Rectal smooth muscle tissue (tissue), 1 donor: ENCODE data around the gene GNE.

ENCODE experiments used
- H3K27ac ChIP-seq: one replicate; pipeline ENCODE4 v1.7.0; 2013; ENCODE audit warnings: low read depth, low read length, inconsistent platforms
- H3K27me3 ChIP-seq: one replicate; pipeline ENCODE4 v1.7.0; 2013; ENCODE audit warnings: low read length; ENCODE audit not compliant: control insufficient read depth, insufficient read depth
- H3K36me3 ChIP-seq: one replicate; pipeline ENCODE4 v1.7.0; 2013; ENCODE audit warnings: low read length; ENCODE audit not compliant: control insufficient read depth, insufficient read depth
- H3K4me1 ChIP-seq: one replicate; pipeline ENCODE4 v1.7.0; 2013; ENCODE audit warnings: low read length; ENCODE audit not compliant: control insufficient read depth, insufficient read depth
- H3K4me3 ChIP-seq: one replicate; pipeline ENCODE4 v1.7.0; 2013; ENCODE audit warnings: low read length
- H3K9ac ChIP-seq: one replicate; pipeline ENCODE4 v1.7.0; 2013; ENCODE audit warnings: low read length

Gene GNE

GRCh38 chr9:36218411-36218901 is 39.8 kb downstream of the GNE start:
- Histone ChIP-seq H3K36me3 (peaks cover 45% of the 10 kb centered on the region), H3K9ac (no peak overlapping the region), H3K4me1 (no peaks in the 10 kb centered on the region), H3K27ac (no peak overlapping the region), H3K4me3 (no peak overlapping the region), H3K27me3 (no peaks in the 10 kb centered on the region)

- no peak overlapping the region for H3K9ac ChIP-seq
- peaks cover 44% of the 10 kb centered on the region for H3K36me3 ChIP-seq
- H3K4me1 ChIP-seq, result no peaks in the 10 kb centered on the region
- H3K4me3 ChIP-seq, result no peak overlapping the region
- no peak overlapping the region for H3K27ac ChIP-seq
- H3K27me3 ChIP-seq, result no peaks in the 10 kb centered on the region
Observed at GRCh38 chr9:36218011-36218410, 40.2 kb downstream of the GNE start.

- no peaks in the 10 kb centered on the region for H3K27me3 ChIP-seq
- no peak overlapping the region for H3K27ac ChIP-seq
- H3K4me1 ChIP-seq, result no peaks in the 10 kb centered on the region
- no peak overlapping the region for H3K9ac ChIP-seq
- peaks cover 41% of the 10 kb centered on the region for H3K36me3 ChIP-seq
- no peak overlapping the region for H3K4me3 ChIP-seq
Observed at GRCh38 chr9:36217256-36217968, 40.8 kb downstream of the GNE start.

DNA sequence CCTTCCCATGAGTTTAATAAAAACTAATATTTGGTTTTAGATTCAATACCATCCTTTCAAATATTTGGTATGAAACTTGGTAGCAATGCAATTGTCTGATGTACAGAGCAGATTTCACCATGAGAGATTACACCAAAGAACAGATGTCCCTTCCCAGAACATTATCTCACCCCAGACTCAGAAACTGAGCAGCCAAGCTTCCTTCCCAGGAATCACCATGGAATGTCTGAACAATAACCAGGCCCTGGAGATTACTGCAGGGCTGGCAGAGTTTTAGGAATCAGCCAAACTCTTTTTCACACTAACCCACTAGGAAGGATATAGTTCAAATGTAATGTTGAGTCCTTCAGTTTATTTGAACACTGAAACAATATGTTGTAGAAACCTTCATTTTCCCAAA is 43.7 kb downstream of the GNE start:
- H3K9ac ChIP-seq, result no peak overlapping the region
- no peak overlapping the region for H3K27ac ChIP-seq
- H3K4me3 ChIP-seq, result no peak overlapping the region
- no peaks in the 10 kb centered on the region for H3K4me1 ChIP-seq
- no peaks in the 10 kb centered on the region for H3K27me3 ChIP-seq
- peaks cover 37% of the 10 kb centered on the region for H3K36me3 ChIP-seq

- Histone ChIP-seq H3K27me3 (no peaks in the 10 kb centered on the region), H3K4me3 (no peak overlapping the region), H3K36me3 (peaks cover 34% of the 10 kb centered on the region), H3K27ac (no peak overlapping the region), H3K4me1 (no peaks in the 10 kb centered on the region), H3K9ac (no peak overlapping the region)
Observed at GRCh38 chr9:36213989-36214388, 44.3 kb downstream of the GNE start.

DNA sequence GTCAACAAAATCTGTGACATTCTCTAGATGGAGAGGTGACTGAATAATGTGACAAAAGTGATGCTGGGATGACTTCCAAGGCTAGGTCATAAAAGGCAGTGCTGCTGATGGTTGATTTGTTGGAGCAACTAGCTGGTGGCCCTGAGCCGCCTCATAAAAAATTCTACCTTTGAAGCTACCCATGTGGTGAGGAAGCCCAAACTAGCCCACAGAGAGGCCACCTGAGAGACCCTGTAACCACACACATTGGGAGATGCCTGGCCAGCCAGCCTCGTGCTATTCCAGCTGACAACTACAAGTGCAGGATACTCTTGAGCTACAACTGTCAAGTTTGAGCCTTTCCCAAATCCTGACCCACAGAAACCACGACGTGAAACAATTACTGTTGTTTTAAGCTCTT is 44.9 kb downstream of the GNE start:
- H3K4me1 ChIP-seq, result no peaks in the 10 kb centered on the region
- peaks cover 34% of the 10 kb centered on the region for H3K36me3 ChIP-seq
- H3K9ac ChIP-seq, result no peak overlapping the region

DNA sequence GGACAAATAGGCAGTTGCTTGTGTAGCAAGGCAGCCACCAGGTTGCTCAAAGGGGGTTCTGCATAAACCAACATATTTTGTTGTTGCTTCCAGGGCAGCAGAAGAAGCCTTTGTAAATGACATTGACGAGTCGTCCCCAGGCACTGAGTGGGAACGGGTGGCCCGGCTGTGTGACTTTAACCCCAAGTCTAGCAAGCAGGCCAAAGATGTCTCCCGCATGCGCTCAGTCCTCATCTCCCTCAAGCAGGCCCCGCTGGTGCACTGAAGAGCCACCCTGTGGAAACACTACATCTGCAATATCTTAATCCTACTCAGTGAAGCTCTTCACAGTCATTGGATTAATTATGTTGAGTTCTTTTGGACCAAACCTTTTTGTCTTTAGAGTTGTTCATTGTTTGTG is 46.7 kb downstream of the GNE start:
- Histone ChIP-seq H3K27ac (no peak overlapping the region), H3K36me3 (peaks cover 42% of the 10 kb centered on the region), H3K9ac (no peak overlapping the region), H3K27me3 (no peaks in the 10 kb centered on the region), H3K4me3 (no peak overlapping the region), H3K4me1 (no peaks in the 10 kb centered on the region)

More for the DNA sequence above, 44.9 kb downstream of the GNE start:
- Histone ChIP-seq H3K27me3 (no peaks in the 10 kb centered on the region), H3K27ac (no peak overlapping the region), H3K4me3 (no peak overlapping the region)

DNA sequence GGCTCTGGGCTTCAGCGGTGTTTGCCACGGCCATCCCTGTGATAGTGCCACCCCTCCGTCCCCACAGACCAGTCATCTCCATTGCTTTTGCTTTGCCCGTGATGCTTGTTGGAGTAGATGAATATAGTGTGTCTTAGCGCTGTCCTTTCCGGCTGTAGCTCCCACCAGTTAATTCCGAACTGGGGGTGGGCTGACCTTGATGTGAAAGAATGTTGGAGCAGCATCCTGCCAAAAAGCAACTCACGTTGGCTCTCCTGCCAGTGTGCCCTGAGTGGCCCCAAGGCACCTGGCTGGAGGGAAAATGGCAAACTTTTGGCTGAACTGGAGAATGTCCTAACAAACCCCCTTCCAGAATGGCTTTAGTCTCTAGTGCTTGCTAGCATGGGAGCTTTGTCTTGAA is 47.5 kb downstream of the GNE start:
- no peak overlapping the region for H3K9ac ChIP-seq
- peaks cover 44% of the 10 kb centered on the region for H3K36me3 ChIP-seq
- H3K27ac ChIP-seq, result no peak overlapping the region

GRCh38 chr9:36208521-36209253 is 49.6 kb downstream of the GNE start:
- Histone ChIP-seq H3K36me3 (peaks cover 62% of the 10 kb centered on the region), H3K4me1 (no peaks in the 10 kb centered on the region), H3K4me3 (no peak overlapping the region), H3K27ac (no peak overlapping the region), H3K27me3 (no peaks in the 10 kb centered on the region), H3K9ac (no peak overlapping the region)

More for the DNA sequence above, 47.5 kb downstream of the GNE start:
- Histone ChIP-seq H3K4me1 (no peaks in the 10 kb centered on the region), H3K4me3 (no peak overlapping the region), H3K27me3 (no peaks in the 10 kb centered on the region)

DNA sequence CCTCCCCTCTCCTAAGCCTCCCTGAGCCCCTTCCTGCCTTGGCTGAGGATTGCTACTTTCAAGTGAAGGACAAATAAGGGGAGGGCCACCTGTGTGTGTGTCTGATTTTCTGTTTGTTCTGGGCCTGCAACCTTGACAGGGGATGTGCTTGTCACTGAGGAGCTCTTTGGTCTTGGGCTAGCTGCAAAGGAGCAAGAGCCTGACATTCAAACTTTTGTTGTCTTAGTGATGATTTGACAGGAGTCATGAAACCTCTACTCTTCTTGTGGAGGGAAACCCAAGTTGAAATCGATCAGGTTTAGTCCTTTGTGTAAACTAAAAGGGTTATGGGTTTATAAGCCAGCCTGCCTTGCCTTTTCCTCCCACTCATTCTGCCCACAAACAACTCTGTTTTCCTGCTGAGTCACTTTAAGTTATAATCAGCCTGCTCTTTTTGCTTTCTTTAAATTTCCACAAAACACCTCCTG is 50.7 kb downstream of the GNE start:
- H3K27ac ChIP-seq, result no peak overlapping the region
- no peak overlapping the region for H3K4me3 ChIP-seq
- H3K27me3 ChIP-seq, result no peaks in the 10 kb centered on the region
- no peaks in the 10 kb centered on the region for H3K4me1 ChIP-seq
- no peak overlapping the region for H3K9ac ChIP-seq
- peaks cover 68% of the 10 kb centered on the region for H3K36me3 ChIP-seq

DNA sequence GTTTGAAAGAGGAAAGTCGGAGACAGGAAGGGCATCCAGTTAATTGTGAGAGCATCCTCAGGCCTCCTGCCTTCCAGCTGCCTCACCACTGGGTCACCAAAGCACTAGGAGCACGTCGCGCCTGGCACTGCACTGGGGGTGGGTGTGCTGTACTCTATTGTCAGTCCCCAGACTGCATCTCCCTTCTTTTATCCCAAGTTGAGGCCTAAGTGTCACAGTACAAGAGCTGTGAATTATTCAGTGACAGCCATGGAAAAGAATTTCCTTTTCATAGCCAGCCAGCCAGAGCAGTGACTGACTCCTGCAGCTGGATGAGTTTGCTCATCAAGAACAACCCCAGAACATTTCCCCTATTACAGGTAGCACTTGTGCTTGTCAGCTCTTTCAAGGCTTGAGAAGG is 51.2 kb downstream of the GNE start:
- no peak overlapping the region for H3K9ac ChIP-seq

DNA sequence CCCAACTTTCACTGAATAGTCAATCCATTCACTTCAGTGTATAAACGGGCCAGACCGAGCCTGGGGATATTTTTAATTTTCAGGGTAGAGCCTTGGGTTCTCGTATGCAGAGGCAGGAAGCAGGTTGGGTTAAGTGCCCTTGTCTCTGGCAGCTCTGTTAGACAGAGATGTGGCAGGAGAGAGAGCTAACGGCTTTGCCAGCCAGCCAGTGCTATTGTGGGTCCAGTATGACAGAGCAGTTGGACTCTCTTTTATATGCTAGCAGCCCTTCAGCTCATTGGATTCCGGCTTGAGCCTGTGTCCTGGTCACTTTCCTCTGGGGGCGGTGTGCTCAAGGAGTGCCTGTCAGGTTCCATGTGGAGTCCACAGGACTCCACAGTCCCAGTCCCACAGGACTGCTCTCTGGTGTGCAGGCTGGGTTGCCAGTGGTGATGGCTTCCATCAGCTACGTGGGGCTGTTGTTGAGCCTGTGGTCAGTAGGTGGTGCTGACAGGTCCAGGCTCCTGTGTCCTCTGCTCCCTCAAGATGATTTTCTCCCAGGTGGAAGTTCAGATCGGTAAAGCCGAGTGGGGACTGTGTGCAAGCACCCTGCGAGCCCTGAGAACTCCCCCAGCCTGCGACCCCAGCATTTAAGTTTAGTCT is 53.2 kb downstream of the GNE start:
- H3K4me1 ChIP-seq, result no peaks in the 10 kb centered on the region
- no peak overlapping the region for H3K9ac ChIP-seq
- H3K36me3 ChIP-seq, result peaks cover 72% of the 10 kb centered on the region
- no peak overlapping the region for H3K4me3 ChIP-seq
- no peak overlapping the region for H3K27ac ChIP-seq
- no peaks in the 10 kb centered on the region for H3K27me3 ChIP-seq

More for the DNA sequence above, 51.2 kb downstream of the GNE start:
- Histone ChIP-seq H3K36me3 (peaks cover 69% of the 10 kb centered on the region), H3K27ac (no peak overlapping the region), H3K4me3 (no peak overlapping the region), H3K27me3 (no peaks in the 10 kb centered on the region), H3K4me1 (no peaks in the 10 kb centered on the region)
